ENCODE data around the gene ANKRD44.

ANKRD44 gene

DNA sequence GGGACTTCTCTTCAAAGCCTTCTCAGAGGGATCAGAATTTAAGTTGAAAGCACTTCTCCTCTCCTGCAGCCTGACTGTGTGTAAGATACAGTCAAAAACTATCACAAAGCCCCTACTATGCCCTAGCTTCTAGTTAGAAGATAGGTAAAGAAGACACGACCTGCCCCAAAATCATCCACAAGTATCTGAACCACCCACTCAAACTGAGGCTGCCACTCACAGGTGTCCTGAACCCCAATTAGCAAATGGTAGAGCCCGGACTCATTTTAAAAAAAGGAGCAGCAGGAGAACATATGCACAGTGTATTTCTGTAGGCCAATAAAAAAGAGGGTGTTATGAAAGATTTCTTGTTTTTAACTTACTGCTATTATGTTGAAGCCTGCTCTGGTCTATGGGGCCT lies 74.4 kb downstream of the ANKRD44 start:
- DNase-seq, result no peak

DNA sequence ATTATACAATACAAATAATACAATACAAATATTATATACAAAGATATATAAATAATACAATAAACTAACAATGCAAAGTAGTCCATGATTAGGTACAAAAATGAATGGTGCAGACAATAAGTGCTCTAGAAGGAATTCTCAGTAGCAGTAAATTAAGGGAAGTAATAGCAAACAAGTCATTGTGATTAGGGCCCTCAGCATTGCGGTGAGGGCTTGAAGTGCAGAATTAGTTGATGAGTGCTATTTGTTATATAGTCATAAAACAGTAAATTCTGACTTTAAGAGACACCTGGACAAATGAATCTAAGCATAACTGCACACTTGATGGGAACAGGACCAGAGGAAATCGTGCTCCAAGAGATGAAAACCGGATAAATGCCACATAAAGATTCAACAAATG lies 74.9 kb downstream of the ANKRD44 start:
- DNase-seq, result no peak

DNA sequence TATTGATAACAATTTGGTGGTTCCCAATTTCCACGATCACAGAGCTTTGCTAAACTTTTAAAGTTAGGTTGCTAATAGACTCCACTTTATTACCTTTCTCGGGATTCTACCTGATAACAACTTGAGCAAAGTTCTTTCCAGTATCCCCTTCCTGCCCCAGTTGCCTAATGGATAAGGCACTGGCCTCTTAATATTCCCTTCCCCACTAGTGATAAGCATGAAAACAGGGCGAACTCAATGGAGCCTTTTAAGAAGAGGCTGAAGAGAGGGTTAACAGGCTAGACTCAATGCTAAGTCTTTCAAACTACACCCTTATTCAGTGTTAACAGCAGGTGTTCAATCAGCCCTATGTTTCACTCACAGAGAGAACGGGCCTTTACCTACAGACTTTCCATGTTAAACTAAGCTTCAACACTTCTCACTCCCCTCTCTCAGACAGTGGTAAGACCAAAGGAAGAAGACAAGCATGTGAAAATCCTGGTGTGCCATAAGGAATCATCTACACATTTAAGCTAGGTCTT lies 75.8 kb downstream of the ANKRD44 start:
- no peak for DNase-seq

DNA sequence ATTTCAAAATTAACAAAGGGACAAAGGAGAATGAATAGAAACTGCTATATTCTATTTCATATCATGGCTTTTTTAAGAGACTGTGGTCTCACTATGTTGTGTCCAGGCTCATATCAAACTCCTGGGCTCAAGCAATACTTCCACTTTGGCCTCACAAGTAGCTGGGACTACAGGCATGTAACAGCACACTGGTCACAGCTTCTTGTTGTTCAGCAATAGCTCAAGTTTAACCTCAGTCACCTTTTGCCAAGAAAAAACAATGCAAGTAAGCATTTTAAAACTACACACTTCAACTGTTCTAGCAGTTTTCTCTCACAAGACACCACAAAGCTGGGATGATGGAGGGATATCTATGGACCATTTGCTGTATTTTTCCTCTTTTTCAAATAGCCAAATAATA lies 77.1 kb downstream of the ANKRD44 start:
- no peak for DNase-seq

DNA sequence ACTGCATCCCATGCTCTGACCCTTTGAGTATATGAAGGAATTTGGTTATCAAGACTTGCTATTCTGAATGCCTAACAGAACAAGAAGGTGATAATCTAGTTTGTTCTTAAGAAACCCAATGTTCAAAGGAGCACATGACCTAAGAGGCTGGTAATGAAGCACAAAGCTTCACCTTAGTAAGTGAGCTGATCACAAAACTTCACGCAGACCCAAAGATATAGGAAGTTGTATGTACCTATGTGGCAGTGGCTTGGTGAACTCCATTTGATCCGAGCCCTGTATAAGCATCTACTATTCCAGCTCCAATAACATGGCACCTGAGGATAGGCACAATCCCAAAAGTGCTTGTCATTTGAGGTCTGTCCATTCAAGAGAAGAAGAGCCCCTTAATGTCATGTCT lies 78.6 kb downstream of the ANKRD44 start:
- no peak for DNase-seq

DNA sequence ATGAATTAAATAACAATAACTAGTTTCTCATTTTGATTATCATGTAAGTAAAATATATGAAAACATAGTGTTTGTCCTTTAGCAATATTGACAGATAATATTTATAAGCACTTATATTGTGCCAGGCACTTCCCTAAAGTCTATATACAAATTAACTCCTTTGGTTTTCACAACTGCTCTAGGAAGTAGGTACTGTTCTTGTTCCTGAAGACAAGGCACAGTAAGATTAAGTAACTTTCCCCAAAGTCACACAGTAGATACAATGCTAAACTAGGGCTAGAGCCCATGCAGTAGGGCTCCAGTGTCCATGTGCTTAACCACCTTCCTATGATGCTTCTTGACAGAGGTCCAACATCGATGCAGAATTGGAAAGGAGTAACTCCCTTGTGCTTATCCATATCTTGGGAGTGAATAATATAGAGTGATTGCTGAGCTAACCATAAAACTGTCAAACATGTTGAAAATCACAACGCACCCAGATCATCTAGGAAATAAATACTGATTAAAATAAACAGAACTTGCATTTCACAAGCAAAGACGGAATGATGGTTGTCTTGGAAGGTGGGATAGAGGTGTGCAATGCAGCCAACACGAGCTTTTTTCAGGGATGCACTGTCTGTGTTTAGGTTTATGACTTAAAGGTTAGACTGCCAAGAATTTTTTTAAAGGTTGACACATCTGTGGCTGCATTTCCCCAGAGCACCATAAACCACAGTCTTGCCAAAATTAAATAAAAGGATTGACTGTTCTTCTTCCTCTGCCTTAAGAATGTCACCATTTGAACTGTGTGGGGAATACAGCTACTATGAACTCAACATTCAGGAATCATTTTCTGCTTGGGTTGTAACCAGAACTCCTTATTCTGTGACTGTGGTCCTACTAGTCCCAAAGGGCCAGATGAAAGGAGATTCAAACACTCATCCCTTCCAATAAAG lies 80.8 kb downstream of the ANKRD44 start:
- no peak for DNase-seq

DNA sequence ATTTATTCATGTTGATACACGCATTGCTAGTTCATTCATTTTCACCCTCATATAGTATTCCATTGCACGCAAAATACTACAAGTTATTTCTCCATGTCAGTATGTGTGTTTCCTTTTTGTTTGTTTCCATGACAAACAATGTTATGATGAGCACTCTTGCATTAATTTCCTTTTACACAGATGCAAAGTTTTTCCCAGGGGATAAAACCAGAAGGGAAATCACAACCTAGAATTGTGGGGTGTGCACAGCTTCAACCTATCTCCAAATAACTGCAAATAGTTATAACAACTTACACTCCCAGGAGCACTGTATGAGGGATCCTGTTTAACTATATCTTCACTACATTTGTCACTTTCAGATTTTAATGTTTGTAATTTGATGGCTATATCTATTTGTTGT lies 87.1 kb downstream of the ANKRD44 start:
- DNase-seq, result no peak

DNA sequence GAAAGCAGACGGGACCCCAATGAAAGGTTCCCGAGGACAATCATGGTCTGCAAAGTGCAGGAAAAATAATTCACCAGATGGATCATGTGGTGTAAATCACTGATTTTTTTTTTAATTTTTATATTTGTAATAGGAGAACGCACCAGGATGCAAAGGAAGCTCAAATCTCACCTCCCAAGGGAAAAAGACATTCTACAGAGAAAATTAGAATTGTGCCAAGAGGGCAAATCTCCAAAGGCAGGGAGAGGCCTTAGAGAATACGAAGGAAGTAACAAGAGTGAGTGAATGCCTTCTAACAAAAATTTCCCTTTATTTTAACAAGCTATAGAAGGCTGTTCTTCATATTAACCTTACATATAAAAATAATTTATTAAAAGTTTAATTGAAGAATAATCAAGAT lies 90.9 kb downstream of the ANKRD44 start:
- DNase-seq, result no peak

DNA sequence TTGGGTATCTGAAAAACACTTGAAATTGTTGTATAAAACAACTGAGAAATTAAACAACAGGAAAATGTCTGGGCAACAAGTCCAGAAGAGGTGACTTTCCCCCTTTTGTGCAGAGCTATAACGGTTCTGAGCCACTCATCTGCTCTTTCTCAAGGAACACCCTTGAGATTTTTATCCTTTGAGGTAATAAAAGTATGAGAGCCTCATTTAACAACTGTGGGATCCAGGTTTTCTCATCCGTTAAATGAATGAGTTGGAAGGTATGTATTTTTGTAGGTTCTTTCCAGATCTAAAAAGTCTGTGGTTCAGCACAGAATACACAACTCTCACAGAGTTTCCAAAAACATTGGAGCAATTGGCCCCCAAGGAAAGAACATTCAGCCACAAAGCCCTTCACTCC lies 93.0 kb downstream of the ANKRD44 start:
- DNase-seq, result no peak

DNA sequence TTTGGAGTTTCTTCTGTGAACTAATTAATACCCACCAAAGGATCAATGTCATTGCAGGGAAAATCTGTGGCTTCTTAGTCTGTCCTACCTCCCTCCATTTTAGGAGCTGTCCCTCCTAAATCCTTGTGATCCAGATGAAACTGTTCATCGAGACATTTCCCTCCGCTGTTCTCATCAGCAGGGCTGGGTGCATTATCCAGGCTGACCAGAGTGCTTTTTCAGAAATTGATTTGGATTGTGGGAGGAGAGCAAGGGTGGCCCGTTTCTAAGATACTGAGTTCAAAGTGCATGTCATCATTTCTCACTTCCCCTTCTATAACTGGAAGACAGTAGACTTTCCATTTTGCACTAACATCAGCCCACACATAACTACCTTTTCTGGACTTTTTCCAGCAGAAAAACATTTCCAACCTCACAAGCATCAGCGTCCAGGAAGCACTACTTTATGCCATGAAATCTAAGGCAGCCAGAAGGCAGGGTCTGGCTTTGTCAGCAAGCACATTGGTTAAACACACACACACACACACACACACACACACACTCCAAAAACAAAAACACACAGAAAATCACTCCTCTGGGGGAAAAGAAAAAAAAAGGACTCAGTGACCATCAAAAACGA lies 94.1 kb downstream of the ANKRD44 start:
- no peak for DNase-seq

DNA sequence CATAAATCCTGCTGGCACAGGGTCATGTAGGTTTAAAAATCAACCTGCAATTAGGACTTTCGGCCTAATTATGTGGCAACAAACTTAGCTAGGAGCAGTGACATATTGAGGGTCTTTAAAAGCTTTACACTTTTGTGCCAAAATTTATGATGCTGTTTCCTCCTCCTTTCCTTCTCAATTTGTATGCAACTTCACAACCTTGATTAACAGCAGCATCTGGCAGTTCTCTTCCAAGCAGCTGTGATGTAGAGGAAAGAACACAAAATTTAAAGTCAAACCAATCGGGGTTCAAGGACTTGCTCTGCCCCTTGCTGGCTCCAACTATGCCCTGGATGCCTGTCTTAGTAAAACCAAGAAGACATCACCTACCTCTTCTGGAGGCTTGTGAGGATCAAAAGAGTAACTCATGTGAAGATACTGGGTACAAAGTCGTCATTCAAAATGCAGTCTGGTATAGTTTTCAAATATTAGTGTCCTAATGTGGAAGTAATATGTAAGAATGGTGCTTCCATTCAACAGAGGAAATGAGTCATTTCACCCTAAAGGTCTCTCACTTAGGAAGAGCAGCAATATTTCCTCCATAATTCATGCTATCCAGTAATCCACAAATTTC lies 94.7 kb downstream of the ANKRD44 start:
- DNase-seq, result no peak

DNA sequence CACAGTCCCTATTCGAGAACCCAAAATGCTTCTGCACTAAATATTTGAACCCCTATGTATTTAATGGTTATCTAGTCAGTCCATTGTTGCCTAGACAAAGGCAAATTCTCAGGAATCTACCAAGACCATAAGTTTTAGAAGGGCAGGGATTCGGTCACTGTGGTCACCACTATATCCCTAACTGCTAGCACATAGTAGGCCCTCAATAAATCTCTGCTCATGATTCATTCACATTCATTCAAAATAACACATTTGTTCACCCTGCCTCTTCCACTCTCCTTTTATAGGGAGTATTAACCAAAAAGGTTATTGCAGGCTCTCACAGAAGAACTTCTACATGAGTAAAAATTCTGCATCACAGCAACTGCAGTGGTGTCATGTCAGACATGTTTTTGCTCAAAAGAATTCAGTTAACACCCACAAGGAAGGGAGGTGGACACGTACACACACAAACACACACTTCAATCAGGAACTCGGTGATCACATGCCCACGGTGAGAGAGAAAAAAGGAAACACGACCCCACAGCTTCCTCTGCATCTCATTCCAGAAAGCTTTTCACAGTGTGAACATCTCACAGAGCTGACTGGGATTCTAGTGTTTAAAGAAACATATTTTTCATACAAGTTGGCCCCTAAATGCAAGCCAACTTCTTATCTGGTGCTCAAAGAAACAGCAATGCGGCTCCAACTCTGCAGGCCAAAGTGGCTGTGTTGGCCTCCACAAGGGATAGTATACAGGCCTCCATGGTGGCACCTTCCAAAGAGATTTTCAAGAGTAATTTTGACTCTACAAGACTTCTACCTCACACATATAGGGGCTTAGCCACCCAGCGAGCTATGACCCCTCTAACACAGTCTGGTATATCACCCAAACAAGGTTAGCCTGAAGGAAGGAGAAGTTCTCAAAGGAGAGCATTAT lies 98.0 kb downstream of the ANKRD44 start:
- DNase-seq, result no peak

DNA sequence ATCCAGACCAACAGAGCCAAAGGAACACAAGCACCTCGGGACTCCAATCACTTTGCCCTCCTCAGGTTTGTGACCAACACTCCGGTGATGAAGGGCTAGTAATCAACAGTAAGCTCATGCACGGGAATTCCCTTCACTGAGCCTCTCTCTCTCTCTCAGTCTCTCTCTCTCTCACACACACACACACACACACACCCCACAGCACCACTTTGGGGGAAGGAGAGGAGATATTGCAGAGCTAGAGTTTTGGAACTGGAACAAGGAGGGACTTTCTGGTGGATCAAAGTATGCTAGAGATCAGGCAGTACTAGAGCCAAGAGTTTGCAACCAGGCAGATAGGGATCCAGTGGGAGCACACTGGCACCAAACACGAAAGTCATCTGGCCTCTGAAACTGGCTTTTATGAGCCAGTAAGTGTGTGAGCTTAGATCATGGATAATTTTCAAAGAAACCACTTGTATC lies 98.7 kb downstream of the ANKRD44 start:
- DNase-seq, result no peak

DNA sequence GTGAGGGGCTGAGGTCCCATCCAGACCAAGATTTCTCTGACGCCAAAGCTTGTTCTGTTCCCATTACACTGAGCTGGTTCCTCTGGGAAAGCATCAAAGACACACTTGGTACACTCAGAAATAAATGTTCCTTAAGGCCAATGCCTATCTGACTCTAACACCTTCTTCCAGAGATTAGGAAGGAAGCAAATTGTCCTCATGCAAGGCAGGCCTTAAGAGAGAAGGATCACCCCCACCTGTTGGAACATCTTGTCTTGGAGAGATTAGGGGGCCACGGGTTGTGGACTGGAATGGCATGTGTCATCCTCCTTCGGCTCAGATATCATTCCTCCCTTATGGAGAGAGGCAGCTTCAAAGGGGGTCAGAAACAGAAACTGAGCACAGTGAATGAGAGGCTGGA lies 100.2 kb downstream of the ANKRD44 start:
- no peak for DNase-seq

DNA sequence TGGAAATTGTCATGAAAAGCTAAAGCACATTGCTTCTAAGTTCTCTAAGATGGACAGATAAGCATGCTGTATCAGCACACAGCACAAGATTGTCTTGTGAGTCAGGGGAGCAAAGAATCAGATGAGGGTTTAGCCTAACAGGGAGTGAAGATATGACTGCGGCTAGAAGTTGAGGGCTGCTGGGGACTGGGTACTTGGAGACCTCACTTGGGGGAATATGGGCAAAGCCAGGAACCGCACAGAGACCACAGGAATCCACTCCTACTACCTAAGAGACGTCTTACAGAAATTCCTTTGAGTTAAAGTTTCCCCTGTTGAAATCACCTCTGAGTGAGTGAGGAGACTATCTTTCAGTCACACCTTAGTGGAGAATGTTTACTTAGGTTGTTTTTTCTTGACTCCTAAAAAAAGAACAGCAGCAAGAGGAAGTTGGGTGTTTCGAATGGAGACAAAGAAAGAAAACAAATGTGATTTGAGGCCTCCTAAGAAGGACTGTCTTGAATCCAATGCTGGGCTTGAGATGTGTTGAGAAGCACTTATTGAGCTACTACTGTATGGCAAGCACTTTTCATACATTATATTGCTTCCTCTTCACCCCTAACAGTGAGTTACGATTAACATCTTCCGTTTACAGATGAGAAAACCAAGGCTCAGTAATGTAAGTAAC lies 100.7 kb downstream of the ANKRD44 start:
- no peak for DNase-seq

DNA sequence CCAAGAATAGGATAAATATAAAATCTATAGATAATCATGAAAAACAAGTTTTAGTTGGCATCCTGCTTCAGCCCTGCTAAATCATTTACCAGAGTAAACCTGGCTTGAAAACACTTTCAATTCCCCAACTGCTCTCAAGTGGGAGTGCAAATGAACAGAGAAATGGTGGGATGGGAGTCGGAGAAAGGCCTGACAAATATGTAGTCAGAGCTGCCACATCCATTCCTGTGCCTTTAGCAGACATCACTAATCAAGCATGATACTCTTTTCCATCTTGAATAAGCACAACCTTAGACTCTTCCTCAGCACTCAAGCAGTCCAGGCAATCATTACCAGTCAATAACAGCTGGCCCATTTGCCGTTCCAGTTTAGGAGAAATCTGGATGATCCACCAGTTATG lies 101.3 kb downstream of the ANKRD44 start:
- no peak for DNase-seq

DNA sequence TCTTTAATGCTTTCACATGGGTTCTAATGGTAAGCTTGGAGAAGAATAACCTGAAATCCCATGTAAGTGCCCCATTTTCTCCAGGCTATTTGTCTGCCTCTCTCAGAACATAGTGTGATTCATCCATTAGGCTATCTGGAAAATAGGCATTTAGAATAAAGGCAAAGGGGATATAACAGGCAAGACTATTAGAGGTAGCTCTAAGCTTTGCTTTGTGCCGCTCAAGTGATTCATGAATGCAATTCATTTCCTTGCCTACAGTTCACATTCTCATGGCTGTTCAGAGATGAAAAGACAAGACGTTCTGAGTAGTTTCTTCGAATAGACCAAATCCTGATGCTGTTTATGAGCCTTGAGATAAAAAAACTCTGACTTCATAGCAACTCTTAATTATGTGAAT lies 101.7 kb downstream of the ANKRD44 start:
- DNase-seq, result no peak

DNA sequence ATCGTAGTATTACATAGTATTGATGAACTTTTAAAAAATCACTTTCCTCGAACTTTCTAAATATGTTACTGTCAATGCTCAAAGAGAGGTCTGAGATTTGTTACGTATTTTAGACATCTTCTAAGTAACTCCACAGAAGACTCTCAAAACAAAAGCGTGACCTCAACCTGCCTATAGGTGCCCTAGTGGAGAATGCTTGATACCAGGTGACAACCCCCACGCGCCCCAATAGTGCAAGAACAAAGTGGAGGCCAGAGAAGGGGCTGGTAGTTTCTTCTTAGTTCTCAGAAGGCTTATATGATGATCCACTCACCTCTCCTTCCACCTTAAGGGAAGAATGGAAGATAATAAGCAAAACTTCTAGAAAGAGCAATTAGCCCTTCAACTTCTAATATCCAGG lies 102.6 kb downstream of the ANKRD44 start:
- DNase-seq, result no peak

DNA sequence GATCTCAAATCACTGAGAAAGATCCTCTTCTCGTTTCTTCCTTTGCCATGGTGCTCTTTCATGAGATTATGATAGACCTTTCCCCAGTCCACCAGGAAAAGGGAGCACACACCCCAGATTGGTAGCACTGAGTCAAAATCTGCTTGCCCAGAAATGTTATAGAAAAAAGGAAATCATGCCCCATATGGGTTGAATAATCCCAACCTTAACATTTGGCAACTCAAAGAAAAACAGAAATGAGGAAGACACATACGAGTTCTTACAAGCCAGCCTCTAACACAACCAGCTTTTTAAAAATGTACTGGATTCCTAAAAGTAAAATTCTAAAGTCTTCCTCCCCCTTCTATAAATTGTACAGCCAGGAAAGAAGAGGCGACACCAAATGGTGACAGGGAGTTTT lies 103.0 kb downstream of the ANKRD44 start:
- no peak for DNase-seq

DNA sequence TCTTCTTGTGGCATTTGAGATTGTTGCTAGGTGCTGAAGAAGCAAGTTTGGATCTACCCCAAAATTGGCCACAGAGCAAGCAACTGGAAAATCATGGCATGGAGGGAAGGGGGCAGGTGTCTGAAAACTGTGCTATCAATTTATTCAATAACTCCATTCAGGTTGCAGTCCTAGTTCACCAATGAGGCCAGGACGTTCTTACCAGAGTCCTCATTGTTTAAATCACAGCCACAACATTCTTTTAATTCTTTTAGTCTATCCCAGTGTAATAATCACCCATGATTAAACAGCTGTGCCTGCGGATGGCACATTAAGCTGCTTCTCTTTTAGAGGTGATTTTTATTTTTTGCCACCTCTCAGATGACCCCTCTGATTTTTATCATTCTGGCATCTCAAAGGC lies 103.5 kb downstream of the ANKRD44 start:
- DNase-seq, result no peak

DNA sequence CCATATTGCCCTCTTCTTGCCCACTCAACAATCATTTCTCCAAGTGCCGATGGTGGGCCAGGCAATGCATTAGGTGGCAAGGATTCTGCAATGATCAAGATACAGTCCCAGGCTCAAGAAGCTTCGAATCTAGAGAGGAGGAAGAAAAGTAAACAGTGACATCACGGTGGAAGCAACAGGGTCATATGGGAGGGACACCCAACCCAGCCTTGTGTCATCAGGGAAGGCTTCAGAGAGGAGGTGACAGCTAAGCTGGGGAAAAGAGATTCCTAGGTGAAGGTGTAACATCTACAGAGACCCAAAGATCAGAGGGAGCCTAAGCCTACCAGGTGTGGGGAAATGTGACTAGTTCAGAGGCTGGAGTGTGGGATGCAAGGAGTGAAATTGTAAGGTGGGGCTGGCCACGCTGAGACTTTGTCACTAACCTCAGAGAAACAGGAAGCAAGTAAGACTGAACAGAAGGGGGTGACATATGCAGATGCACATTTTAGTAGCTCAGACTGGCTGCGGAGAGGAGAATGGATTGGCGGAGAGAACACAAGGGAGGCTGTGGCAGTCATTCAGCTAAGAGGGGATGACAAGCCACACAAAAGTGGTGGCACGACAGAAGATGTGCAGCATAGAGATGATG lies 104.9 kb downstream of the ANKRD44 start:
- DNase-seq, result no peak

Measured in NCI-H2029 (cell line).